H1 (cell line): ENCODE results near the gene SND1.

Experiments
- CHD1 ChIP-seq: IDR thresholded peaks from 2 replicates; pipeline ENCODE4 v1.6.1; 2012; ENCODE audit warnings: low read depth, low read length, improper control_type of control experiment
- CTCF ChIP-seq, 3 experiments: IDR thresholded peaks; 1 replicate in 2 of 3; 2 replicates in 1 of 3; pipeline versions ENCODE4 v1.5.1 to v1.6.1; 2011; ENCODE audit warnings: low read length in 3 of 3, mild to moderate bottlenecking in 3 of 3, inconsistent platforms in 2 of 3, low read depth in 1 of 3, moderate library complexity in 1 of 3; ENCODE audit not compliant: insufficient read depth in 1 of 3; ENCODE audit errors: control extremely low read depth in 1 of 3
- FOSL1 ChIP-seq: IDR thresholded peaks from 2 replicates; pipeline ENCODE4 v1.6.1; 2011; ENCODE audit warnings: mild to moderate bottlenecking, low read depth, low read length, moderate library complexity; ENCODE audit not compliant: insufficient read depth
- JUN ChIP-seq: IDR thresholded peaks from 2 replicates; pipeline ENCODE4 v1.6.1; 2011; ENCODE audit warnings: low read depth, mild to moderate bottlenecking, improper control_type of control experiment, low read length
- MAX ChIP-seq: IDR thresholded peaks from 2 replicates; pipeline ENCODE4 v1.6.1; 2012; ENCODE audit warnings: inconsistent platforms
- NRF1 ChIP-seq: IDR thresholded peaks from 2 replicates; pipeline ENCODE4 v1.6.1; 2011; ENCODE audit warnings: mild to moderate bottlenecking, low read depth, low read length, improper control_type of control experiment
- POLR2A ChIP-seq, 2 experiments: IDR thresholded peaks; 1 replicate in 1 of 2; 2 replicates in 1 of 2; pipeline ENCODE4 v1.6.1; 2011; ENCODE audit warnings: low read depth in 2 of 2, low read length in 2 of 2, mild to moderate bottlenecking in 2 of 2; ENCODE audit errors: control extremely low read depth in 1 of 2
- RAD21 ChIP-seq, 2 experiments: IDR thresholded peaks in 1 of 2; conservative IDR thresholded peaks in 1 of 2; 2 replicates each; pipeline ENCODE4 v1.6.1; 2011; ENCODE audit warnings: low read depth in 2 of 2, low read length in 2 of 2, improper control_type of control experiment in 1 of 2, inconsistent platforms in 1 of 2, mild to moderate bottlenecking in 1 of 2, moderate library complexity in 1 of 2
- SIX5 ChIP-seq: IDR thresholded peaks from 2 replicates; pipeline ENCODE4 v1.6.1; 2011; ENCODE audit warnings: mild to moderate bottlenecking, low read depth, low read length
- YY1 ChIP-seq: IDR thresholded peaks from 2 replicates; pipeline ENCODE4 v1.6.1; 2011; ENCODE audit warnings: low read depth, mild to moderate bottlenecking, low read length

DNA sequence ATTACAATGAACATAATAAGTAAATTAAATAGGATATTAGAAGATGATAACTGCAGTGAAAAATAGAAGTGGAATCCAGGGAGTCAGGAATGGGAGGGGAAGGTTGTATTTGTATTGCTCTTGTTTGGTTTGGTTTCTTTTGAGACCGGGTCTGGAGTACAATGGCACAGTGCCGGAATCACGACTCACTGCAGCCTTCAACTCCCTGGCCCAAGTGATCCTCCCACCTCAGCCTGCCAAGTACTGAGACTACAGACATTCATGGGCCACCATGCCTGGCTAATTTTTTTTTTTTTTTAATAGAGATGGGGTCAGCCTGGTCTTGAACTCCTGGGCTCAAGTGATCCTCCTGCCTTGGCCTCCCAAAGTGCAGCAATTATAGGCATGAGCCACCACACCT is 439.1 kb downstream of the SND1 start:
- TF ChIP-seq CTCF (IDR thresholded peaks at IDR 0.05; ENCODE audit: control extremely low read depth in 1 of 3, insufficient read depth in 1 of 3, low read depth in 1 of 3, low read length in 3 of 3) (no peak), JUN (no peak), MAX (no peak), SIX5 (no peak), POLR2A (IDR thresholded peaks at IDR 0.05; ENCODE audit: control extremely low read depth in 1 of 2, low read depth in 2 of 2, low read length in 2 of 2) (no peak), CHD1 (no peak), NRF1 (no peak), RAD21 (IDR thresholded peaks at IDR 0.05 in 1 of 2, conservative IDR thresholded peaks at IDR 0.05 in 1 of 2; ENCODE audit: low read depth in 2 of 2, low read length in 2 of 2) (no peak), YY1 (no peak), FOSL1 (no peak)
